ENCODE data around the gene IFITM10.

The IFITM10 gene

GRCh38 chr11:1750481-1750839, at the start of gene IFITM10:
Gene IFITM10, minus strand, starts transcription at chr11:1750595. Its CDS starts 153 bp downstream, at chr11:1750442.
- no peak for DNase-seq

- DNase-seq = no peak
These were observed 47.2 kb upstream of the IFITM10 start for GRCh38 chr11:1797391-1798125.

GRCh38 chr11:1796413-1797011, 46.1 kb upstream of the IFITM10 start:
- DNase-seq = no peak

GRCh38 chr11:1793081-1793480, 42.7 kb upstream of the IFITM10 start:
- DNase-seq = no peak

- peak; percentile 73 for DNase-seq
These were observed 42.1 kb upstream of the IFITM10 start for GRCh38 chr11:1792461-1792860.

- DNase-seq = no peak
These were observed 41.5 kb upstream of the IFITM10 start for GRCh38 chr11:1791912-1792311.

GRCh38 chr11:1786466-1786865, 36.1 kb upstream of the IFITM10 start:
- no peak for DNase-seq

- DNase-seq = peak; percentile 89
These were observed 35.5 kb upstream of the IFITM10 start for GRCh38 chr11:1785749-1786413.

GRCh38 chr11:1784761-1785650, 34.6 kb upstream of the IFITM10 start:
- DNase-seq = no peak

GRCh38 chr11:1783725-1784529, 33.5 kb upstream of the IFITM10 start:
- no peak for DNase-seq

- DNase-seq = peak; percentile 98
These were observed 32.7 kb upstream of the IFITM10 start for GRCh38 chr11:1782831-1783724.

GRCh38 chr11:1782031-1782590, 31.7 kb upstream of the IFITM10 start:
- peak; percentile 65 for DNase-seq

- no peak for DNase-seq
These were observed 31.2 kb upstream of the IFITM10 start for GRCh38 chr11:1781593-1781975.

GRCh38 chr11:1780700-1781592, 30.6 kb upstream of the IFITM10 start:
- DNase-seq = peak; percentile 84

GRCh38 chr11:1779806-1780699, 29.7 kb upstream of the IFITM10 start:
- no peak for DNase-seq

GRCh38 chr11:1779034-1779805, 28.8 kb upstream of the IFITM10 start:
- DNase-seq = no peak

GRCh38 chr11:1778141-1778911, 27.9 kb upstream of the IFITM10 start:
- DNase-seq = peak; percentile 67
